NCI-H146 (cell line): ENCODE data around the gene BCR.

Source experiments
- DNase-seq: peaks from one replicate; lab custom pipeline; 2025; lab: John Stamatoyannopoulos, UW

The BCR gene

DNA sequence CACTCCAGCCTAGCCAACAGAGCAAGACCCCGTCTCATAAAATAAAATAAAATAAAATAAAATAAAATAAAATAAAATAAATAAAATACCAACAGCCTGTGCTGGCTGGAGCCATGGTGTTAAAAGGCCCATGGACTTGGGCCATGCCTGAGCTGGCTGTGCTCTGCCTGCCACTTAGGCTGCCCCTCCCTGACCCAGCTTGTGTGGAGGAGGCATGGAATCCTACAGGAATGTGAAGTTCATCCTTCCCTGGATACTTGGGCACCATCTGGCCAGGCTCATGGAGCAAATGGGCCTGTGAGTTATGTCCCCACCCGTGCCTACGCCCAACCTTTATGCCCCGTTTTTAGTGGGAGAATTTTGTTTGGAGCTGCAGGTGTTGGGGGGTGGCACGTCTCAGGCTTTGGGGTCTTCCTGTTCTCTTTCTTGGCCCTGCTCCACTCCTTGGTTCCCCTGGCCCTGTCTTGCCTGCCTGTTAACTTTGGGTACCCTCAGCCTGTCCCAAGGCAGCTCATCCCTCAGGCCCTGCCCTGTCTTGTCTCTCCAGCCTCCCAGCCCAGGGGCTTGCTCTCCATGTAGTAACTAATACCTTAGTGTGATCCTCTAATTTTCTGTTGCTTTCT, 51.3 kb downstream of the BCR start:
- no peak for DNase-seq

DNA sequence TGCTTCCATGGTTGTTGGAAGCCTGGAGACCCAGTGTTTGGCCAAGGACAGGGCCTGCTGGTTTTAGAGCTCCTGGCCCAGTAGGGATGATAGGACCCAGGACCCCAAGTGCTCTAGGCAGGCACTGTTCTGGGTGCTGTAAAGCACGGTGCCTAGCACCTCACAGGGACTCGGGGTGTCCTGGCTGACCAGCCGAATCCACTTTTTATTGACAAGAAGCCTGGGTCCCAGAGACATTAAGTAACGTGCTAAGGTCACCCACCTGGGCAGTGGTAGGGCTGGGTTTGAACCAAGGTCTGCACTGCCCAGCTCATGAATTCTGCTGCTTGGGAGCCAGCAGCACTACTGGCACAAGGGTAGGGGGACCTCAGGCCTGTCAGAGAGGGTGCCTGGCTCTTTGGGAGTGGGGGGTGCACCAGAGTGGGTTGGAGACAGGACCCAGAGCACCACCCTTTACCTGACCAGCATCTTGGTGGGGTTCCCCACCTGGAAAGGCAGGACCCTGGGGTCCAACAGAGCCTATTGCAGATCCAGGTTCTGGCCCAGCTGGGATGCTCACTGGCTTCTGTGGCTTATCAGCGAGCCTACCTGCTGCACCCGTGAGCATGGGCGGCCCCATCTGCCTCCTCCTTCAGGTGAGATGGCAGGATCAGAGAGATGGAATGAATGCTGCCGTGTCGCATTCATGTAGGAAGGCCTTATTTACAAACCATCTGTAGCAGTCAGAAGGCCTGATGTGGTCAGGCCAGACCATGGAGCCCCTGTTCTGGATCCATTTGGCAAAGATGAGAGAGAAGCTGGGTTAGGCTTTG, 52.0 kb downstream of the BCR start:
- DNase-seq = no peak

DNA sequence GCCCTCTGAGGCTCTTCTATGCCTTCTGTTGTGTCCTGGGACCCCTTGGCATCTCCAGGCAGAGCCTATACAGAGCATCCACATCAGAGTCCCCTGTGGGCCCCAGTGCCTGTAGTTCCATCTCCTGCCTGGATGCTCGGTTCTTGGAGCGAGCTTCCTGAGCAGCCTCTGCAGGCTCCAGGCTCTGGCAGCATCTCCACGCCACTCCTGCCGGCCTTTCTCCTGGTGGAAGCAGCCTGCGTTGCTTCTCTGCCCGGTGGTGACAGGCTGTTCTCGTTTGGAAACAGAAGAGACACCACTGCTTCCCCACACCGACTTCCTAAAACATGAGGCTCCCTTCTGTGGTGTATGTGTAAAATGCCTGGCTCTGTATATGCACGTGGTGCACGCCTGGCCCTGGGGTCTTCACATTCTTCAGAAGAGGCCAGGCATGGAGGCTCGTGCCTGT, 52.8 kb downstream of the BCR start:
- no peak for DNase-seq

DNA sequence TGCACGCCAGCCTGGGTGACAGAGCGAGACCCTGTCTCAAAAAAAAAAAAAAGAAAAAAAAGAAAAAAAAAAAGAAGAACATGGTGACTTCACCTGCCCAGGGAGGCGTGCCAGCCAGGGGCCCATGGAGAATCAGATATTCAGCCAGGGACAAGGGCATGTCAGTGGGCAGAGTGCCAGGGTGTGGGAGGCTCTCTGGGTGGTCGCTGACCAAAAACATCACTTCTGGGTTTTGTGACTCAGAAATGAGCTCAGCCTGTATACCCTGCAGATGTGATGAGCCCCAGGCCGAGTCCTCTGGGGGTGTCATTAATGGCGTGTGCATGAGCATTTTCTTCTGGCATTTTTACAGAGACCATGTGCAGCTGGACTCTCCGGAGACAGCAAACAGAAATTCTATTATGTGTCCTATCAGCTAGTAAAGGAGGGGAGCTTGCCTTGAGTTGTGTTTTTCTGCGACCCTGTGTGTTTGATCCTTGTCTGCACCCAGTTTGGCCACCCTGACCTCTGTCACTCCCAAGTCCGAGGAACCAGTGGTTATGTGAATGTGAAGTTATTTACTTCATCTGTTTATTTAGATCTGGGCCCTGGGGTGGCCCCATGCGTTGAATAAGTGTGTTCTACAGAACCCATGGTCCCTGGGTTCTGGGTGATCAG, 53.6 kb downstream of the BCR start:
- DNase-seq = no peak

GRCh38 chr22:23234409-23235161, 54.3 kb downstream of the BCR start:
- DNase-seq = no peak

GRCh38 chr22:23235425-23235824, 55.1 kb downstream of the BCR start:
- no peak for DNase-seq

DNA sequence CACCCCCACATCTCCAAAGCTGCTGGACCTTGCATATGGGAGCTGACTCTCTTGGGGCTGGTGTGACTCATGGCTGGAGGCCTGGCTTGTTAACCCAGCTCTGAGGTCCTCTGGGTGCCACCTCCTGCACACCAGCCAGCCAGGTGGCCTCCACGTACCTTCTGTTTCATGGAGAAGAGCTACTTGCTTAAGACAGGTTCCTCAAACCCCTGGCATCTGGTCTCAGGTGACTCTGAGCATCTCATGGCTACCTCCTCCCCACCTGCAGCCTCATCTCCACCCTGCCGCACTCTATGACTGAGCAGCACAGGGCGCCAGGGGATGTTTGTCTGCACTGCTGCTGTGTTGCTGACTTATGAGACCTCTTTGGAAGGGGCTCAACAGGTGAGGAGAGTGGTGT, 55.7 kb downstream of the BCR start:
- no peak for DNase-seq

- no peak for DNase-seq
Measured at GRCh38 chr22:23236440-23237184, 56.3 kb downstream of the BCR start.

DNA sequence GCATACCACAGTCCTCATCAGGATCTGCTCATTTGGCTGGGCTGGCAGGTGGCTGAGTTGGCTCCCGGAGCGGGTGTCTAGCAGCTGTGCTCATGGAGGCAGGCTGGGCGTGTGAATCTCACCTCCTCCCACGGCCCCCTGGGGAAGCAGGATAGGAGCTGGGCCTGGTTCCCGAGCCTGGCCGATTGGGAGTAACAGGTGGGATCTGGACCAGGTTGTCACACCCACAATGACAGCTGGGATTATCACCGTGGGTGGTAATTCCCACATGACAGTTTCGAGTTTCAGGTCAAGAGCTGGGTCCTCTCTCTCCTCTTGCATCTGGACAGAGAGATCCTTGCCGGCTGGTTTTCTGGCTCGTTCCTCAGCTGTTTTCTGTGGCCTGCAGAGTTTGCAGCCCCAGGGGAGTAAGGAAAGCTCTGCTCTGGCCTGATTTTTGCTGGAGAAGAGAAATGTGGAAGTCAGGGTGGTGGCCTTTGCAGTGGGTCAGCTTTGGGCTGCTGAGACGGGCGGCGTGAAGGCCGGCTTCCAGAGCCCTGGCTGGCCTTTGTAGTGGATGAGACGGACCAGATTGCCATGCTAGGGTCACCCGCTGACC, 57.0 kb downstream of the BCR start:
- DNase-seq = peak; percentile 95

DNA sequence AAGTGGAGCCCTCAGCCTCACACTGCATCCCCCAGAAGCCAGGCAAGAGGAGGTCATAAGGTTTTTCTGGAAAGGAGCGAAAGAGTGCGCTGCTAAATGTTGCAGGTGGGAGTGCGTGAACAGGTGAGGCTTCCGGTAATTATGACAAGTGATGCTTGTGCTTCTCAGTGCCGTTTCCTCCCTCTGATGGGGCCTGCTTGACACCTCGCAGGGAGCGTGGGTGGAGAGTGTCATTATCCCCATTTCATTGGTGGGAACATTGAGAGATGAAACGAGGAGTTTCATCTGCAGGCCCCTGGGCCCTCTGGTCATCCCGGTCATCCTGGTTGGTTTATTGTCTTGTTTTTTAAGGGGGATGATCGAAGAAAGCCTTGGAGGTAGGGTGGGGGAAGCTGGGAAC, 57.5 kb downstream of the BCR start:
- peak; percentile 40 for DNase-seq

- DNase-seq = no peak
Measured at GRCh38 chr22:23238707-23239106, 58.4 kb downstream of the BCR start.

GRCh38 chr22:23239429-23239828, 59.1 kb downstream of the BCR start:
- DNase-seq = no peak

DNA sequence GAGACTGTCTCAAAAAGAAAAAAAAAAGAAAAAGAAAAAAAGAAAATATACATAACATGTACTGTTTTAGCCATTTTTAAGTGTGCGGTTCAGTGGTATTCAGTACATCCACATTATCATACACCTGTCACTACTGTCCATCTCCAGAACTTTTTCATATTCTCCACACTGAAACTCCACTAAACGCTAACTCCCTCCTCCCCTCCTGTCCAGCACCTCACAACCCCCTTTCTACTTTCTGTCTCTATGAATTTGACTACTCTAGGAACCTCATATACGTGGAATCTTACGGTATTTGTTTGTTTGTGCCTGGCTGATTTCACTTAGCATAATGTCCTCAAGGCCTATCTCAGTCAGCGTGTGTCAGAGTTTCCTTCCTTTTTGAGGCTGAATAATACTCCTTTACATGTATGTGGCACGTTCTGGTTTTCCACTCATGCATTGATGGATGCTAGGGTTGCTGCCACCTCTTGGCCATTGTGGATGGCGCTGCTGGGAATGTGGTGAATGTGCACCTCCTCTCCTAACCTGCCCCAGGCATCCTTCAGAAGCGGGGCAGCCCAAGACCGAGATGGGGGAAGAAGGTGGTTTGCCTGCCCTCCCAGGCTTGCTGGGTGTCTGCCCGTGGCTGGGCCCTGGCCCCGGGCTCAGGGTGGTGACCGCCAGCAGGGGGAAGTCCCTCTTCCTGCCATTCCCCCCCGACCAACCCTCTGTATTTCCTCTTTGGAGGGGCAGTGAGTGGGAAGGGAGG, 60.5 kb downstream of the BCR start:
- DNase-seq = no peak

- DNase-seq = no peak
Measured at GRCh38 chr22:23241562-23242472, 61.5 kb downstream of the BCR start.

DNA sequence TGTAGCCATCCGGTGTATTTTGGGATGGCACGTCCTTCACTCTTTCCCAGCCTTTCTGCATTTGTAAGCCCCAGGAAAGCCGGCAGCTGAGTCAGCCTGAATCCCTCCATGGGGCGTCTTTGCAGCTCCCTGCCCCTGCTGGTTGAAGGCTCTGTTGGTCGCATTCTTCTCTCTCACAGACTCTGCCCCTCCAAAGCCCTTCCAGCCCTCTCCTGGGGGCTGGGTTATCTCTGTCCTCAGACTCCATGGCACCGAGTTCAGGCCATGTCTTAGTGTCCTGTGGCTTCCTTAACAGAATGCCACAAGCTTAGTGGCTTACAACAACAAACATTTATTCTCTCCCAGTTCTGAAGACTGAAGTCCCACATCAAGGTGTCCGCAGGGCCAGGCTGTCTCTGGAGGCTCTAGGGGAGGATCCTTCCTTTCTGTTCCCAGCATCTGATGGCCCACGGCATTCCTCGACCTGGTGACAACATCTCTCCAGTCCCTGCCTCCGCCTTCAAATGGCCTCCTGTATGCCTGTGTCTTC, 62.2 kb downstream of the BCR start:
- no peak for DNase-seq

DNA sequence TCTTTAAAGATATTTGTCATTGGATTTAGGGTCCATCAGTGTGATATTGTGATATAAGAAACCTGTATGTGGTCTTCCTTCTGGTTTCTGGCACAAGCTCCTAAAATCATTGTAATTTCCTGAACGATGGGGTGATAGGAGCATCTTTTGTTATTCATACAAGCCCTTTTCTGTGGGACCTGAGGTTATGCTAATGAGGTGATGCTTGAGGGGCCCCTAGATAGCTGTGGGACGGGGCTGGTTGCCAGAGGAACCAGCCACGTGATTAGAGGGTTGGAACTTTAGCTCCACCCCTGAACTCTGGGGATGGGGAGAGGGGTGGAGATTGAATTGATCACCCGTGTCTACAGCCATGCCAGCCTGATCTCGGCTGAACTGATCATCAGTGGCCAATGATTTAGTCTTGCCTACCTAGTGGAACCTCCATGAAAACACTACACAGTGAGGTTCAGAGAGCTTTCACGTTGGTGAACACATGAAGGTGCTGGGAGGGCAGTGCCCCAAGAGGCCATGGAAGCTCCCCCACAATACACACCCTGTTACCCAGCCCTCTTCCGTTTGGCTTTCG, 62.8 kb downstream of the BCR start:
- DNase-seq = no peak

- DNase-seq = no peak
Measured at GRCh38 chr22:23243859-23244689, 63.8 kb downstream of the BCR start.

DNA sequence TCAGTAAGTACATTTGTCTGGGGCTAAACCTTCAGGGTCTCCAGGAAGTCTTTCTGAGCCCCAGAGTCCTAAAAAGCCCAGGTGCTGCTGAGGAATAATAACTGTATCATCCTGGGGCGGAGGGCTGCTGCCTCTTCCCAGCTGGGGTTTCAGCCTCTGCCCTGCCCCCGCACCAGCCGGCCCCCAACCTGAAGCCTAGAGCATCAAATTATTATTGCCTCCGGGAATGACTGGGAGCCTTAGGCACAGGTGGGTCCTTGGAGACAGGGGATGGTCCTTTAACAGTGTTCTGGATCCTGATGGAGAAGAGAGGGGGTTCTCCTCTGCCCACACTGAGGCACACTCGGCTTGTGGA, 64.4 kb downstream of the BCR start:
- no peak for DNase-seq
